ENCODE results near the gene GRSF1.

The GRSF1 gene

DNA sequence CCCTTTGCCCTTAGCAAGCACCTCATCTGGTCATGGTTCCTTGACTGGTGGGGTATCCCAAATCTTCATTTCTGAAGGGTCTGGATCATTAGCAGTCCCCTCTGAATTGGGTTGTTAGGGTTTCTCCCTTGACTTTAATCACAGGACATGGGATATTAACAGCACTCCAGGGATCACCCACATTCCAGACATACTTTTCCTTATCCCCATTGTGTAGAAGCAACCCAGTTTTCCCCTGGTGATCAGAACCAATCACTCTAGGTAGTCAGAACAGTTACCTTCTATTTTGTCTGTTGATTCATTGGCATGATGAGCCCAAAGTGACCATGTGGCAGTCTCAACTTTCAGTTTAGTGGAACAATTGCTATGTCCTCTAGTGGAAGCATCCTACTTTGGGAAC is 29.1 kb upstream of the GRSF1 start:
- TF ChIP-seq, protein P1, sequence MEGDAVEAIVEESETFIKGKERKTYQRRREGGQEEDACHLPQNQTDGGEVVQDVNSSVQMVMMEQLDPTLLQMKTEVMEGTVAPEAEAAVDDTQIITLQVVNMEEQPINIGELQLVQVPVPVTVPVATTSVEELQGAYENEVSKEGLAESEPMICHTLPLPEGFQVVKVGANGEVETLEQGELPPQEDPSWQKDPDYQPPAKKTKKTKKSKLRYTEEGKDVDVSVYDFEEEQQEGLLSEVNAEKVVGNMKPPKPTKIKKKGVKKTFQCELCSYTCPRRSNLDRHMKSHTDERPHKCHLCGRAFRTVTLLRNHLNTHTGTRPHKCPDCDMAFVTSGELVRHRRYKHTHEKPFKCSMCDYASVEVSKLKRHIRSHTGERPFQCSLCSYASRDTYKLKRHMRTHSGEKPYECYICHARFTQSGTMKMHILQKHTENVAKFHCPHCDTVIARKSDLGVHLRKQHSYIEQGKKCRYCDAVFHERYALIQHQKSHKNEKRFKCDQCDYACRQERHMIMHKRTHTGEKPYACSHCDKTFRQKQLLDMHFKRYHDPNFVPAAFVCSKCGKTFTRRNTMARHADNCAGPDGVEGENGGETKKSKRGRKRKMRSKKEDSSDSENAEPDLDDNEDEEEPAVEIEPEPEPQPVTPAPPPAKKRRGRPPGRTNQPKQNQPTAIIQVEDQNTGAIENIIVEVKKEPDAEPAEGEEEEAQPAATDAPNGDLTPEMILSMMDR (IDR thresholded peaks at IDR 0.05; ENCODE audit: control insufficient read depth, insufficient read depth, low read depth, low read length, missing control alignments) = no peak
- DNase-seq (ENCODE audit: low read depth) = no peak

DNA sequence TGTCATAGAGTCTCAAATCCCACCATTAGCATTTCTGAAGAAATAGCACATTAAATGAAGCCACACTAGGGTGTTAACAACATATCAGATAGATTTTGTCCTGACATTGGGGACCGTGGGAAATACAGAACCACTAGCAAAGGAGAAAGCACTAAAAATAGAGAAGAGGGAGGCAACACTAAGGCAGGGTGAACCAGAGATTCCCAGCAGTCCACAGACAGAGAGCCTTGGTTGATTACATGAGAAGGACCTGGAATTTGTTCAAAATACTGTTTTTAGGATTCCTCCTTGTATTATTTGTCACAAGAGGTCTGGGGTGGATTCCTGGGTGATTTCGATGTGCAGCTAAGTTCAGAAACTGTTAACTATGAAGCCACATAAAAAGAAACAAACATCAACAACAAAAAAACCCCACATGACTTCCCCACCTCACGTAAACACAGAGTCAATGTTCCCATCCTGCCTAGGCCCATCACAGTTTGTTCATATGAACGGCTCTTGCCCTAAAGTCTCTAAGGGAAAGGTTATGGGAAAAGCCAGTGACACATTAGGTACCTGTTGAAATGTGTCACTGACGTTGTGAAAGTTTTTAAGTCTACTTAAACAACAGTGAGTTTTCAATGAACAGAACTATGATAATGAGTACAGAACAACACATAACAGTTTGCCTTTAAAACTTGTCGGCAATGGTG is 23.6 kb upstream of the GRSF1 start:
- no peak overlapping the region for H3K4me3 ChIP-seq (ENCODE audit: control insufficient read depth, low read depth, low read length)
- DNase-seq (ENCODE audit: low read depth) = no peak
- TF ChIP-seq, protein P1 (IDR thresholded peaks at IDR 0.05; ENCODE audit: control insufficient read depth, insufficient read depth, low read depth, low read length, missing control alignments) = no peak

More for the DNA sequence above, 29.1 kb upstream of the GRSF1 start:
- H3K4me3 ChIP-seq (ENCODE audit: control insufficient read depth, low read depth, low read length) = no peak overlapping the region

DNA sequence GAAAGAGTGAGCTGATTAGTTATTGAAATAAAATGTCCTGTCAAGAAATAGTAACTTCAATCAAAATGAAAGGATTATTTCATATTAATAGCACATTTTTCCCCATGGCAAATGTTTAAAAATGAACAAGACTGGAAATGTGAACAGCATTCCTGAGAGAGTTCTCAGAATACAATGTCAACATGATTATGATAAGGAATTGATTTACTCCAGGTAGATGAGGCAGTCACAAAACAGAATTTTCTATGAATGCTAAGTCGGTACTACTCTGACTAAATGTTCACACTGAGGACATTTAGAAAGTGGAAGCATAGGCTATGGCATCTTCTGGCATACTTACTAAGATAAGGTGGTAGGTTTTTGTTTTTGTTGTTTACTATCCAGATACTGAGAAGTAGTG is 19.4 kb upstream of the GRSF1 start:
- DNase-seq (ENCODE audit: low read depth) = no peak
- no peak overlapping the region for H3K4me3 ChIP-seq (ENCODE audit: control insufficient read depth, low read depth, low read length)
- TF ChIP-seq, protein P1 (IDR thresholded peaks at IDR 0.05; ENCODE audit: control insufficient read depth, insufficient read depth, low read depth, low read length, missing control alignments) = no peak

DNA sequence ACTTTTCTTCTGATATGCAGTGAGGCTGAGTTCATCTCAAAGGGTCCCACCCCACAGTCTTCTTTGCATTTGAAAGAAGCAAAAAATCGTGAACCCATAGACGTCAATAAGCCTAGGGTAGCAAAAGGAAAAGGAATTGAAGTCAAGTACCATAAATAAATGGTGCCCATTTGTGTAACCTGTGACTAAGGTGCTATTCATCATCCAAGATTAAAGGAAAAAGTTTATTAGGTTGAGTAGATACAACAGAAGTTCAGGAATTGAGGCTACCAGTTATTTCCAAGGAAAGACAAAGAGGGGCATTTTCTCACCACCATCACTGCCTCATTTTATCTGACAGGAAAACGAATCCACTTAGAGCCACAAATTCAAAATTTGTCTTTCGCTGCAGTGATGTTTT is 18.8 kb upstream of the GRSF1 start:
- H3K4me3 ChIP-seq (ENCODE audit: control insufficient read depth, low read depth, low read length) = no peak overlapping the region
- no peak for DNase-seq (ENCODE audit: low read depth)
- TF ChIP-seq, protein P1 (IDR thresholded peaks at IDR 0.05; ENCODE audit: control insufficient read depth, insufficient read depth, low read depth, low read length, missing control alignments) = no peak

DNA sequence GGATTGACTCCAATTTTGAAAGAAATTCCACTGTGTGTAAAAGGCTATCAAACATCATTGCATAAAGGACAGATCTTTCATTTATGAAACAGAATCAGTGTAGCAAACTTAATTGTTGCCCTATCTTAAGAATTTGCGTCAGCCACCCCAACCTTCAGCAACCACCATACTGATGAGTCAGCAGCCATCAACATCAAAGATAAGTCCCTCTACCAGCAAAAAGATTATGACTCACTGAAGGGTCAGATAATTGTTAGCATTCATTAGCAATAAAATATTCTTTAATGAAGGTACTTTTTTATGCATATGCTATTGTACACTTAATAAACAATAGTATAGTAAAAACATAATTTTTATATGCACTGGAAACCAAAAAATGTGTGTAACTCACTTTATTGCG is 15.8 kb upstream of the GRSF1 start:
- DNase-seq (ENCODE audit: low read depth) = no peak
- TF ChIP-seq, protein P1 (IDR thresholded peaks at IDR 0.05; ENCODE audit: control insufficient read depth, insufficient read depth, low read depth, low read length, missing control alignments) = no peak
- H3K4me3 ChIP-seq (ENCODE audit: control insufficient read depth, low read depth, low read length) = no peak overlapping the region

DNA sequence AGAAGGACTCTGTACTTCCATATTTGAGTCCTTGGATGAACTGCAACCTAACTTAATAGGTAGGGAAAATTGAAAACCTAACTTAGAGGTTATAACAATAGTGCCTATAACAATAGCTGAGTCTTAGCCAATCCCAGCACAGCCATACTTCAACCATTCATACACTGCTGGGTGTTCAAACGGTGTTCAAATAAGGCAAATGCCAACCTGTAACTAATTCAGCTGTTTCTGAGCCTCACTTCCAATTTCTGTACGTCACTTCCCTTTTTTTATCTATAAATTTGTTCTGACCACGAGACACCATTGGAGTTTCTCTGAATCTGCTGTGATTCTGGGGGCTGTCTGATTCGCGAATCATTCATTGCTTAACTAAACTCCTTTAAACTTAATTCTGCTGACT is 9.6 kb upstream of the GRSF1 start:
- DNase-seq (ENCODE audit: low read depth) = no peak
- TF ChIP-seq, protein P1 (IDR thresholded peaks at IDR 0.05; ENCODE audit: control insufficient read depth, insufficient read depth, low read depth, low read length, missing control alignments) = no peak
- H3K4me3 ChIP-seq (ENCODE audit: control insufficient read depth, low read depth, low read length) = no peak overlapping the region

All from AG09309 (cell line).